ENCODE measurements around the gene LRRC32.
"Not testable (repeated sequence)": the region's sequence is repeated elsewhere in the genome, so short reads cannot be mapped to it uniquely, and the experiment has no call there.

GRCh38 chr11:76608879-76609460 is 61.6 kb downstream of the LRRC32 start:
- not testable (repeated sequence) for TF ChIP-seq POLR2A, CTCF (IDR thresholded peaks at IDR 0.05)
